Heart right ventricle (tissue), 16 donors: ENCODE measurements around the gene DGKB. TPM values are rescaled to one million over a fixed set of nuclear protein-coding genes. Genes with fewer than 3 reads are reported as not detected.

Source experiments
- ATAC-seq, 8 donors: fragments of 200-7000 bp; cut with Tn5 transposase; one replicate each; pipeline ENCODE4 v1.9.1; 2020; ENCODE audit warnings: mild to moderate bottlenecking in 8 of 8, moderate library complexity in 8 of 8, moderate number of reproducible peaks in 1 of 8
- DNase-seq, 2 donors: peaks; one replicate each; pipeline ENCODE4 v3.0.0-alpha.2; 2020
- H3K27ac ChIP-seq, 10 donors: fragments of 200-600 bp; sonication (generic) in 2 of 10; one replicate each; pipeline versions ENCODE4 v1.5.0 to v1.8.0; 2020 to 2022; ENCODE audit warnings: mild to moderate bottlenecking in 3 of 10
- H3K27me3 ChIP-seq, 7 donors: fragments of 200-600 bp; one replicate each; pipeline ENCODE4 v1.8.0; 2021 to 2022; ENCODE audit warnings: mild to moderate bottlenecking in 2 of 7
- H3K36me3 ChIP-seq, 9 donors: fragments of 200-600 bp; sonication (generic) in 1 of 9; one replicate each; pipeline versions ENCODE4 v1.5.0 to v1.8.0; 2020 to 2022; ENCODE audit warnings: mild to moderate bottlenecking in 2 of 9
- H3K4me1 ChIP-seq, 9 donors: fragments of 200-600 bp; sonication (generic) in 1 of 9; one replicate each; pipeline versions ENCODE4 v1.5.0 to v1.8.0; 2020 to 2022; ENCODE audit warnings: mild to moderate bottlenecking in 4 of 9
- H3K4me3 ChIP-seq, 10 donors: fragments of 200-600 bp; sonication (generic) in 2 of 10; one replicate each; pipeline versions ENCODE4 v1.5.0 to v1.8.0; 2020 to 2022; ENCODE audit warnings: mild to moderate bottlenecking in 7 of 10, moderate library complexity in 2 of 10
- H3K9me3 ChIP-seq, 11 donors: fragments of 200-600 bp in 10 of 11; sonication (generic) in 2 of 11; one replicate each; pipeline versions ENCODE4 v1.5.0 to v1.8.0; 2013 to 2022; ENCODE audit warnings: mild to moderate bottlenecking in 2 of 11, control low read depth in 1 of 11, moderate library complexity in 1 of 11
- WGBS, 2 donors: extraction: QIAGEN DNeasy Blood & Tissue Kit; methylation state at CpG; one replicate each; pipeline ENCODE4 v1.1.7; 2013; ENCODE audit warnings: inconsistent platforms in 1 of 2; 5-methylcytosine and 5-hydroxymethylcytosine counted together
- intact Hi-C, 10 donors: fragments of 100-400 bp; cut with DNase I; formaldehyde crosslinking; loops; one replicate each; pipeline versions ENCODE4 v1.11.1 to v1.14.2; 2022
- polyA plus RNA-seq, 2 donors: library from polyadenylated mRNA; stranded (reverse); fragments of 200-250 nt; gene quantifications; one replicate each; pipeline ENCODE4 v1.2.3, GENCODE V29; 2013
- total RNA-seq, 10 donors: library from RNA; stranded (reverse); fragmentation: NEBNext Ultra II Directional in 3 of 10; extraction: Animal tissue kit (Norgen Biotek cat#: 25700) in 3 of 10; gene quantifications; one replicate each; pipeline versions ENCODE4 v1.2.1 to v1.2.4, GENCODE V29; 2021 to 2023
- TF ChIP-seq, protein P1 (sequence below), 9 donors: fragments of 200-600 bp; sonication (generic) in 2 of 9; IDR thresholded peaks; one replicate each; pipeline versions ENCODE4 v1.5.0 to v1.8.0; 2021 to 2022; ENCODE audit warnings: antibody characterized with exemption in 9 of 9, mild to moderate bottlenecking in 5 of 9, moderate library complexity in 1 of 9
- donor health status: Arrhythmogenic right ventricular cardiomyopathy.
- donor health status: ischemic (EF 13 %, LVEDD 7.1; RV severe dilation, severe dysfunction).
- donor health status: healthy with polysubstance abuse.
- donor health status: DM: no; HTN: yes; CAD: no.
- donor health status: DM: no; HTN: no; CAD: no.
- donor health status: ischemic (EF 25% LVEDD 6.9; RV normal size, moderate dysfunction).
- donor health status: ischemic (EF 25% LVEDD 5.7; RV mildly dilated, moderate dysfunction).
- donor health status: healthy.
- donor health status: DM: yes; HTN: yes; CAD: no.
- donor health status: Ischemic cardiomyopathy.
- donor health status: ischemic (EF 35%, LVEDD 5.7; RV mildly dilated, moderate dysfunction).
- donor health status: nonischemic (EF 11% LVEDD 7.7; RV severe dilation, severe dysfunction).
- donor health status: DM: yes; HTN: yes; CAD: no.
- donor health status: PGD.
- donor health status: ischemic (EF 29% LVEDD 5.4; RV normal size, mild dysfunction).
- donor health status: nonischemic (EF 23%, LVEDD 6.1; RV moderate dilation, normal function).

The DGKB gene
- total and polyA plus RNA-seq, 12 donors: under 0.01 to 1.2 (median 0.77) TPM

DNA sequence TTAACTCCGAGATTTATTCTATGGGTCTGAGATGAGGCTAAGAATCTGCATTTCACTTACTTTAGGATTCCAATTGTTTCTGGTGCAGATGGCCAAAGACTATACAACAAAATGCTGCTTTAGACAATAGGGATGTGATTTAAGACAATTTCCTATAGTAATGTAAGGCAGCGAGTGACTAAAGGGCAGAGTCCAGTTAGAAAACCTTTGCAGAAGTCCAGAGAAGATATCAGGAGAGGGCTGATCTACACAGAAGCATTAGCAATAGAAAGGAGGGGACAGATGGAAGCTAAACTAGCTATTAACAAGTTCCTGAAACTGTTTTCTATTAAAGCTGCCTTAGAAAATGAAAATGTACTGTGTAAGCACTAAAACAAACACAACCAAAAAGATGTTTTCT, 398.9 kb downstream of the DGKB start:
- TF ChIP-seq, protein P1, sequence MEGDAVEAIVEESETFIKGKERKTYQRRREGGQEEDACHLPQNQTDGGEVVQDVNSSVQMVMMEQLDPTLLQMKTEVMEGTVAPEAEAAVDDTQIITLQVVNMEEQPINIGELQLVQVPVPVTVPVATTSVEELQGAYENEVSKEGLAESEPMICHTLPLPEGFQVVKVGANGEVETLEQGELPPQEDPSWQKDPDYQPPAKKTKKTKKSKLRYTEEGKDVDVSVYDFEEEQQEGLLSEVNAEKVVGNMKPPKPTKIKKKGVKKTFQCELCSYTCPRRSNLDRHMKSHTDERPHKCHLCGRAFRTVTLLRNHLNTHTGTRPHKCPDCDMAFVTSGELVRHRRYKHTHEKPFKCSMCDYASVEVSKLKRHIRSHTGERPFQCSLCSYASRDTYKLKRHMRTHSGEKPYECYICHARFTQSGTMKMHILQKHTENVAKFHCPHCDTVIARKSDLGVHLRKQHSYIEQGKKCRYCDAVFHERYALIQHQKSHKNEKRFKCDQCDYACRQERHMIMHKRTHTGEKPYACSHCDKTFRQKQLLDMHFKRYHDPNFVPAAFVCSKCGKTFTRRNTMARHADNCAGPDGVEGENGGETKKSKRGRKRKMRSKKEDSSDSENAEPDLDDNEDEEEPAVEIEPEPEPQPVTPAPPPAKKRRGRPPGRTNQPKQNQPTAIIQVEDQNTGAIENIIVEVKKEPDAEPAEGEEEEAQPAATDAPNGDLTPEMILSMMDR (IDR thresholded peaks at IDR 0.05): no peak
- H3K36me3 ChIP-seq: no peaks in the 10 kb centered on the region
- H3K27ac ChIP-seq: no peak overlapping the region
- no peak overlapping the region for H3K4me3 ChIP-seq
- intact Hi-C loops: no loop called here
- peaks cover 0 to 4% (median 0%) of the 10 kb centered on the region in 9 donors for H3K4me1 ChIP-seq
- no peaks in the 10 kb centered on the region for H3K27me3 ChIP-seq
- peaks cover 0 to 21% (median 0%) of the 10 kb centered on the region in 11 donors for H3K9me3 ChIP-seq
- WGBS, 2 donors: 82 to 90% methylated on average over 2 of the region's 2 CpGs
- DNase-seq (no peak), ATAC-seq (no peak)

DNA sequence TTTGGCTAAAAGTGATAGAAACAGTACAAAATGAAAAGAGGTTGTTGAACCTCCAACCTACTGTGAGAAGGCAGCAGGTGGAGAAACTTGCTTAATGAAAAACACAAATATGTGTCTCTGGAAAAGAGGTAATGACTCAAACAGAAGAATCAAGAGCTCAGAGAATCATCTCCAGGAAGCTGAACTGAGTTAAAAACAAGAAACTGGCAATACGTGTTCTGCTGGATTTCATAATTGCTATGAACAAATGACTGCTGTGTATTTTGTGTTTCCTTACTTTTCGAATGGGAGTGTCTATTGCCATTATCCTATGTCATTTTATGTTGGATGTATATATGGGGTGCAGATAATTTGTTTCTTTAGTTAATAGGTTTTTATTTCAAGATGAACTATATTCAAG, 401.1 kb downstream of the DGKB start:
- intact Hi-C loops: no loop called here
- Histone ChIP-seq H3K36me3 (no peaks in the 10 kb centered on the region), H3K9me3 (peaks cover 0 to 16% (median 0%) of the 10 kb centered on the region in 11 donors), H3K27ac (no peak overlapping the region), H3K4me1 (no peaks in the 10 kb centered on the region), H3K27me3 (no peaks in the 10 kb centered on the region), H3K4me3 (no peak overlapping the region)
- TF ChIP-seq, protein P1 (IDR thresholded peaks at IDR 0.05): no peak
- no peak for ATAC-seq
- no peak for DNase-seq
- WGBS, 2 donors: 85 to 95% methylated on average over 2 of the region's 2 CpGs

DNA sequence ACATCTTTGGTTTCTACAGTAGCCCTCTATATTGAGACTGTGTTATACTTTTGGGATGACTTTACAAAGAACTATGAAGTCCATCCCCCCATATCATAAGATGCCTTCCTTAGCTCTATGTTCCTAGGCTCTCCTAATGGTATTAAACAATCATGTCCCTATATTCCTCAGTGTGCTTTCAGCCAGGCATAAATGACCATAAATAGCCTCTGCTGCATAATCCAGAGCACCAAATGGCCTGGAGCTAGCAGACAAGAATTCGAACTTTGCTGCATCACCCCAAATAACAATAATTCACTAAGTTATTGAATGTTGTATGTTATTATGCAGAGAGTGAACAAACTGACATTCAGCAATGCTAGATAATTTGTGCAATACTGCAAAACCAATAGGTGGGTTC, 405.2 kb downstream of the DGKB start:
- Histone ChIP-seq H3K4me1 (no peaks in the 10 kb centered on the region), H3K9me3 (peaks cover 0 to 16% (median 0%) of the 10 kb centered on the region in 11 donors), H3K27me3 (no peaks in the 10 kb centered on the region), H3K27ac (no peak overlapping the region), H3K4me3 (no peak overlapping the region), H3K36me3 (no peaks in the 10 kb centered on the region)
- ATAC-seq: no peak
- TF ChIP-seq, protein P1 (IDR thresholded peaks at IDR 0.05): no peak
- 69 to 70% methylated on average over 1 of the region's 1 CpG for WGBS, 2 donors
- no peak for DNase-seq
- intact Hi-C loops: no loop called here

DNA sequence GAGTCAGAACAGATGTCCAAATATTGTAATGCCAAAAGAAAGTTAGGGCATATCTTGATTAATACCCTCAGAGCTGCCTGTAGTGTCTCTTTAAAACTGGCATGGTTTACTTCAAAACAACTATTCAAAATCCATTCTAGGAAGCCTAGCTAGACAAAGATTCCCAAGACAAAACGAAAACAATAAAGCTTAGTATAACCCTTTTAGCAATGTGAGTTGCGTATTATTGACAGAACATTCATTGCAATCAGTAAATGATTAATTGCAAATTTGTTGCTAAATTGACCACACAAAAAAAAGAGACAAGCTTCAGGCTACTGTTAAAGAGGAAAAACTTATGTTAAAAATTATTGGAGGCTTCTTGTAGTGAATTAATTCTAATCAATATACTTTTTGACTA, 406.9 kb downstream of the DGKB start:
- H3K36me3 ChIP-seq: no peaks in the 10 kb centered on the region
- intact Hi-C loops: no loop called here
- no peak overlapping the region for H3K27ac ChIP-seq
- H3K4me1 ChIP-seq: no peaks in the 10 kb centered on the region
- no peak overlapping the region for H3K4me3 ChIP-seq
- DNase-seq (no peak), ATAC-seq (no peak)
- TF ChIP-seq, protein P1 (IDR thresholded peaks at IDR 0.05): no peak
- H3K9me3 ChIP-seq: no peaks in the 10 kb centered on the region
- no peaks in the 10 kb centered on the region for H3K27me3 ChIP-seq
- WGBS, 2 donors: 71 to 78% methylated on average over 2 of the region's 2 CpGs
